Measurements from ENCODE around the gene GRIN2A.

GRIN2A gene

DNA sequence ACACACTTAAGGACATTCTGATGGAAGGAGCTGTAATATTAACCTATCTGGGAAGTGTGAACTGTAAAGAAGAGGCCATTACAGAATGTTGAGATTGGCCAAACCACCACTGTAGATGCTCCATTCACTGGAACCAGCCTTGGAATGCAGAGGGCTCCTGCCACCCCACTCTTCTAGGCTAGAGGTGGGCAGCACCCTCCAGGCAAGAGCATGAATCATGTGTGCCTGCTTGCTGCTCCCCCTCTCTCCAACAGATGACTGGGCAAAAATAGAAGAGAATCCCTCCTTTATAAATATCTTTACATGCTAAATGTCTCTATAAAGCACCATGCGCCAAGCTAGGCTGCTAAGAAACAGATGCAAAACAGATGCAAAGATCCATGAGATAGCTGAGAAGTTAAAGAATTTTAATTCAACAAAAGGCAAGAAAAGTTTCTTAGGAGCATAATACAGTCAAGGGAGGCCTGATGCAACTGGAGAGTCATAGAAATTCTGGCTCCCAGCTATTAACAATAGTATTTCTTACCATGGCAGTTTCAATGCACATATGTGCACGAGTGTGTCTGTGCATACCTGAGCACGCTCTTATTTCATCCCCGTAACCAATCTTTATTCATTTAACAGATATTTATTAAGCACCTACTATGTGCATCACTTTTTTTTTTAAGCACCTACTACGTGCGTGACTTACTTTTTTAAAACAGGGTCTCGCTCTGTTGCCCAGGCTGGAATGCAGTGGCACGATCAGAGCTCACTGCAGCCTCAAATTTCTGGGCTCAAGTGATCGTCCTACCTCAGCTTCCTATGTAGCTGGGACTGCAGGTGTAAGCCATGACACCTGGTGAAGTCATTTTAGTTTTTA lies 53.6 kb downstream of the GRIN2A start:
- no peak for FAIRE-seq

DNA sequence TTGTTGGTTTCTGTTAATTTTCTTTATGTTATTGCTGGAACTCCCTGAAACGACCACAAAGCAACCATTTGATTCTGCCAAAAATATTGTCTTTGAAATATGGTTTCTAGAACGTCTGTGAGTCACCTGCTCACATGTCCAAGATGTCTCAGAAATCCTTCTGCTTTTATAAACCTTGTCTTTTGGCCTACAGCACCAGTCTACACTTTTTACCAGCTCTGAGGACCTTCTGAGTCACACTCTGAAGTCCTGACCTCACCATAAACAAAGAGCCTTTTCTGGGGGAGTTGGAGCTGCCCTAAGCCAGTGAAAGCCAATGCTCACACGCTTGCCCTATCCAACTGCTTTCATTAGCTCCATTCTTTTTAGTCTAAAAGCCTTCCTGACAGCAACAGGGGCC lies 55.5 kb downstream of the GRIN2A start:
- no peak for FAIRE-seq

DNA sequence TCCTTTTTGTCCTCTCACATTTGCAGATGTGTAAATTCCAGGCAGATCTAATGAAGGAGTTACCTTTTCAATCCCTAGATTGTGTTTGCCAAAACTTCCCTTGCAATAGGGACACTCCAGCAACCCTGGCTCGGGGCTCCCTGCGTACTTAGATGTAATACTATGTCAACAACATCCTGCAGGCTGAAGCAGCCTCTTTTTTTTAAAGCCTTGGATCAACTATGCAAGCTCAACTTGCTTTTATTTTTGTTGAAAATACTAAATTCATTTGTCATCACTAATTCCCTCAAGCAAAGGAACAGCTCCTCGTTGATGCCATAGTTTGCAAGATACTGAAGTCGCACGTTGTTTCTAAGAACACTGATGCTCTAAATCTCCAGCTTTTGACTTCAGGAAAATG lies 59.1 kb downstream of the GRIN2A start:
- FAIRE-seq, result no peak

DNA sequence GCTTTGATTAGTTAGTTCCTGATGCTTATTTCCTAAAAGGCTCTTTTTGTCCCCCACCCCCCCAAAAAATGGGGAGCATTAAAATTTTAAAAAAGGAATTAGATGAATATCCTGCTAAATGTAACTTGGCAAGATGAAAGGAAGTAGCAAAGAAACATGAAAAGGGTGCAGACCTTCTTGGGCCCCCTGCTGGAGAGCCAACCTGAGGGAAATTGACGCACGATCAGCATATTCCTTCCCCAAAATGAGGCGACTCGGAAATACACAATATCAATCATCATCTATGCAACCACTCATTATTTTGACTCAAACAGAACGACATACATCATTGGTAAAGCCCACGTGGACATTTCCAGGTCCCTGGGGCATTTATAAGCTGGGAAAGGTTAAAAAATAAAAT lies 59.7 kb downstream of the GRIN2A start:
- FAIRE-seq, result no peak

DNA sequence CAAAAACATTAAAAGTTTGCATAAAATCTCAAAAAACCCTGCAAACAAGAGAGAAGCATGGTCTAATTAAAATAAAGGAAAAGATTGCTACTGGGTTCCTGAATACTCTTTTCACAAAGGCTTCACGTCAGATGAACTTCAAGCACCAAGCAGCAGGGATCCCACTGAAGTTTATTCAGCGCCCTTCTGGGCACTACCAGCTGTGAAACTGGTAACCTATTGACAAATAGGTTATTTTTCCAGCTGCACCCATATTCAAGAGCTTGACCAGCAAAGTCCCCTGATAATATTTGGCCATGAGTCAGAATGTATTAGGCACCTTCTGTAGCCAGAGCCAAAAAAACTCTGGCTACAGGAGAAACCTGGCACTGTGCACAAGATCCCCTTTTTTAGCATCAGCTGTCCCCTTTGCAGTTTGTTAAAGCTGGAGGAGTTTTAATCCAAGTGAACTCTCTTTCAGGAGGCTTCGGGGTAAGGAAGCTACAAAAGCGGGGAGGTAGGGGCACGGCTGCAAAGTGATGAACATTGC lies 60.3 kb downstream of the GRIN2A start:
- no peak for FAIRE-seq

DNA sequence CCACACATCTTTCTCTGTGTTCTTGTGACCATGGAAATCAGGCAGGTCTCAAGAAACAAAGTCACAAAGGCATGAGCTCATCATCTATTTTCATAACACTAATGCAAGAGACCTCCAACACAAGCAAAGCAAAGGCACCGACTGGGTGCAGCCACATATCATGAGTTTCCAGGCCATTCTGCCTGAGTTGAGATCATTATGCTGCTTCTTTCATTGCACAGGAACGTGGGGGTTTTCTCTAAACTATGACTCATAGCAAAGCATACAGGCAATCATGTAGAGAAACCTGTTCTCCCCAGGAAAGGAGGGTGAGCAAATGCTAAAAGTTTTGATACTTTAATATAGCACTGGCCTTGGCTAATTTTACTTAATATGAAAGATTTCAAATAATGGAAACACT lies 60.7 kb downstream of the GRIN2A start:
- no peak for FAIRE-seq

DNA sequence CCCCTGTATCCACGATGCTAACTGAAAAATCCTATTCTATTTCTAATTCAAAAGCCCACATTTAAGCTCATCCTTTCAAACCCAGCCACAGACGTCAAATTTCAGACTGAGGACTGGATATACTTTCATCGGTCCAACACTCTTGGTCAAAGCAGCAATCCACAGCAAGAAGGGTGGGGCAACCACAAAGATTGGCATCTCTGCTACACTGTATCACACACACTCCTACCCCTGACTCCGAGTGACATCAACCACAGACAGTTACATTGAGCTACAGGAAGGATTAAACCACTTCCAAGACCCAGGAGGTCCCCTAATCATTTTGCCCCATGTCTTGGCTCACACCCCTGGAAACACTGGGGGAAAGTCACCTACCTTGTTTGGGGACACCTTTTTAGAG lies 61.3 kb downstream of the GRIN2A start:
- FAIRE-seq, result no peak

DNA sequence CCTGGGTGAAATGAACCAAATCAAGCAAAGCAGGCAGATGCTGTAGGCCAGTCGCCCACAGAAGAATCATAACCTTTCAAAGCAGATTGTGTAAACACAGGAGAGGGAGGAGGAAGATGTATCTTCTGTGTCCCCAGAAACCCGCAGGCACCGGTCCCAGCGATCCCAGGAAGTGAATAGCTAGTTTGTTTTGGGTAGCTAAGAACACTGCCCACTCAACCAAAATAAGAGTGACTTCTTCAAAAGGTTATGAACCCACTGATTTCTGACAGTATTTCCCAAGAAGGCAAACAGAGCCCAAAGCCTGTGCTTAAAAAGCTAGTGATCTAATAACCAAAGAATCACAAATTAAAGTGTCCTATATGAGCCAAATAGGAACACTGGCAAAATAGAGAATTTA lies 67.8 kb downstream of the GRIN2A start:
- FAIRE-seq, result no peak

DNA sequence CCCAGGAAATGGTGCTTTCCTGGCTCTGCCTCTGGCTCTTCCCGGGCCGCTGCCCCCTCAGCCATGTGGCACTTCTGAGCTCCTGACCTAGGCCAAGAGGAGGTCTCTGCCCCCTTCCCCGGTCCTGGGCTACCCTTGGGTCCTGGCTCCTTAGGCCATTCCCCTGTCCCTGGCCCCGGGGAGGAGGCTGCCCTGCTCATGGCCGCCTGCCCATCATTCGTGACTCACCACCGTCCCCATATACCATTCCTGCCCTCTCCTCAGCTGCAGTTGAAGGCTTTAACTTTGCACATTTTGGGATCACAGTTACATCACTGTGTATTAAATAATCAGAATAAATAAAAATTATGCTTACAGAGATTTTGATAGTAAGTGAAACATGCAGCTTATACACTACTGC lies 69.0 kb downstream of the GRIN2A start:
- FAIRE-seq, result no peak

DNA sequence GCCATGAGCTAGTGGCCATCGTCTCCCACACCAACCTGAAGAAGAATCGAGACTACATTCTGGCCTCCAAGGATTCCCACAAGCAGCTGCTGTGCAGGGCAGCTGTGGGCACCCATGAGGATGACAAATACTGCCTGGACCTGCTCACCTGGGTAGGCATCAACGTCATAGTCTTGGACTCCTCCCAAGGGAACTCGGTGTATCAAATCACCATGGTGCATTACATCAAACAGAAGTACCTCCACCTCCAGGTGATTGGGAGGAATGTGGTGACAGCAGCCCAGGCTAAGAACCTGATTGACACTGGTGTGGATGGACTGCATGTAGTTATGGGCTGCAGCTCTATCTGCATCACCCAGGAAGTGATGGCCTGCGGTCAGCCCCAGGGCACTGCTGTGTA lies 70.2 kb downstream of the GRIN2A start:
- FAIRE-seq, result no peak

DNA sequence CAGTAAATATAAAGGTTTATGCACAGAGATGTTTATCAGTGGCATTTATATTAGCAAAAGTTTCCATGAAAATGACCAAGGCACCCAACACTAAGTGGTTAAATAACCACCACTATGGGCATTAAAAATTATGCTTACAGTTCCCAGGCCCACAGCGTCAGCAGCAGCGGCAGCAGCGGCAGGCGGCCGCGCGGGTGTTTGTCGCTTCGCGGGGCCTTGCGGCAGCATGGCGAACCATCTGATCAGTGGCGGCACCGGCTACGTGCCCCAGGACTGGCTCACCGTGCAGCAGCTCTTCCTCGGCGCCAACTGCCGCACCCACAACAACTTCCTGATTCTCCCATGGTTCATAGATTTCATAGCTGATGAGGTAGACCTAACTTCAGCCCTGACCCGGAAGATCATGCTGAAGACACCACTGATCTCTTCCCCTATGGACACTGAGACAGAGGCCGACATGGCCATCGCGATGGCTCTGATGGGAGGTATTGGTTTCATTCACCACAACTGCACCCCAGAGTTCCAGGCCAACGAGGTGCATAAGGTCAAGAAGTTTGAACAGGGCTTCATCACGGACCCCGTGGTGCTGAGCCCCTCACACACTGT lies 71.0 kb downstream of the GRIN2A start:
- FAIRE-seq, result no peak

DNA sequence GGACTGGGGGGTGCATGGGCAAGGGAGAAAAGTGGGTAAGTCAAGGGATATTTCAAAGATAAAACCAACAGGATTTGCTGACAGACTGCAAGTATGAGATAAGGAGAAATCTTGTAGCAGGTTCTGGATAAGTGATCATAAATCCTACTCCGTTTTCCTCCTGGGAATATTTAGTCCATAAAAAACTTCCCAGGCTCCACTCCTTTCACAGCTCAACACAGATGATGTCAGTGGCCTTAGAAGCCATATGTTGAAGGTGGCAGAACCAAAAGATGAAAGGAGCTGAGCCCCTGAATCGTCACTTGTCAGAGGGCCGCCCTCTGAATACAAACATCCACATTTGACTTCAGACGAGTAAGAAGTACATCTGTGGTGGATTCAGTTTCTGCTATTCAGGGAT lies 71.7 kb downstream of the GRIN2A start:
- no peak for FAIRE-seq

DNA sequence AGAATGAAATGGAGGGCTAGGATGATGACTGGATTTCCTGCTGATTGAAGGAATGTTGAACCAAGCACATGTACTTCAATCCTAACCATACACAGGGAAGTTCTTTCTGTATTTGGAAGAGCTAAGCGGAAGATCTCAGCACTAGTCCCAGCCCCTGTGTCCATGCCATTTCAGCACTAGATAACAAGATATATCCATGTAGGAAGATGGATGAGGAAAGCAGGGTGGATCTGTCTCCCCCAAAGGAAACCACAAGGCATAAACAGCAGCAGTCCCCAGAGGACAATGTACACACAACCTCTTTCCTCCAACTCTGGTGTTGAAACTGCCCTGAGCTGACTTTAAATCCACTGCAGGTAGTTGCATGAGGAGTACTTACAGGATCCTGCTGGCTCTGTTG lies 75.1 kb downstream of the GRIN2A start:
- FAIRE-seq, result no peak

DNA sequence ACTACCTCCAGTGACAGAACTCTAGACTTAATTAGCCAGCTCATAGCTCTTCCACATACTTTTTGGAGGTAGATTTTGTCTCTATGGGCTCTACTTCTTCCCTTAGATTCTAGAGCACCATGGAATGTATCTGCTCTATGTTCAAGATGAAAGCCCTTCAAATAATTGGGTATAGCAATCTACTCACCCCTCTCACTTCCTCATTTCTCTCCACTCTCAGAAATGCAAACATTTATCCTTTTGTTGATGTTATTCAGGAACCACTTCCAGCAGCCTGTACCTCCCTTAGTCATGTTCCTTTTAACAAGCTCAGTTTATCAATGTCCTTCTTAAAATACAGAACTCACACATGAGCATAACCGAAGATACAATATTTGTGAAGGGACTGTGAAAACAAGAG lies 78.5 kb downstream of the GRIN2A start:
- no peak for FAIRE-seq

DNA sequence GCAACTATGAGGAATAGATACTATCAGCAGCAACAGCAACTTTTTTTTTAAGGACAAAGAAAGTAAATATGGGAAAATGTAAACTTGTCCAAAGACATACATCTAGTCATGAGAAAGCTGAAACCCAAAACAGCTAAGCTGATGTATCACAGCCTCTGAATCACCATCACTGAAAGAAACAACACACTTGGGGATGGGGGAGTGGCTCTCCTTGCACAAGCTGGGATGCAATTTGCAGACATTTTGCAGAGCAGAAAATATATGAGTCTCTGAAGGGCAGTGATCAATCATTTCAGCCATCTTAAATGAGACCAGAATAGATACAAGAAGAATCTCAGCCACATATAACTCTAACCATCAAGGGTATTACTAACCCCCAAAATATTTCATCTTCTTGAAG lies 79.1 kb downstream of the GRIN2A start:
- no peak for FAIRE-seq

DNA sequence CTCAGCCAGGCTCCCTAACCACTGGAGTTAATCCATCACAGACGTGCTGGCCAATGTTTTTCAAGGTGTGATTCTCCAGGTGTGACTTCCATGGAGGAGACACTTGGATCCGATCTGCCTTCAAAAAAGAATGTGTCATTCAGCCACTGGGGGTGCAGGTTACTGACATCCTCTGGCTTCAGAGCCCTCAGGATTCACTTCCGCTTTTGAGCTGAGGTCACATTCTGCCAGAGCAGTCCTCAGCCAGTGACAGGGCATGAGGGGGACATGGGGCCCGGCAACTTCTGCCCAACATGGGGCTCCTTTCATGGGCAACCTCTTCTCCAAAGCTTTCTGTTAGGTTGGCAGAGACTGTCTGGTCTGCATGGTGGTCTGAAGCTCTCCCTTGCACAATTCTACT lies 81.4 kb downstream of the GRIN2A start:
- no peak for FAIRE-seq

DNA sequence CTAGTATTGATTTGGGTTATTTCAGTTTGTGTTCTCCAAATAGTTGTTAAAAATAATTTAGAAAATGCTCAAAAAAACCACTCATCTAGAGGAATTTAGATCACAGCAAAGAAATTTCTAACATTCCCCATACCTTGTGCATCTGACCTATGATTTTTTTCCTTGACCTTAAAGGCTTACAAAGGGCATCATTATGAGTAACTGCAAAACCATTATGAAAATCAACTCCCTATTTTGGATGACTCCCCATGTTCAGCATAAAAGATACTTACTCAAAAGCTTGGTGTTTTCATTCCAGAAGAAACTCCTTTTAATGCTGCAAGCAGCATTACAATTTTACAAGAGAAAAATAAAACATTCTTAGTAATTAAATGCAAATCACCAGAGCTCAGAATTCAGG lies 83.2 kb downstream of the GRIN2A start:
- no peak for FAIRE-seq

DNA sequence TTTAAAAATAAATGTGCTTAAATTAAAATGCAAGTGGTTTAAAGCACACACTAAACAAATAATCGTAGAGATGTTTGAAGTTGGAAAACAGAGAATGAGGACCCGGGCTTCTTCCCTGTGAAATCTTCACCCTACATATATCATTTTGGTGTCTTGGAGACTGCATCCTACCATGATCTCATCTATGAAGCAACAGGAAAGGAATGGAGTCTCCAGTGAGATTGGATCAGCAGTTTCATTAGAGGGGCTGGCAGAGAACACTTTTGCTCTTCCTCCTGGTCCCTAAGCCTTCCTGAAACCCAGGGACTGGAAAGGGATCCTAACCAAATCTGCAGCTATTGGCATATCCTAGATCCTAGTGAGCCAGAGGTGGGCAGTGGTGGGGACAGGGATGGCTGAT lies 85.0 kb downstream of the GRIN2A start:
- no peak for FAIRE-seq

DNA sequence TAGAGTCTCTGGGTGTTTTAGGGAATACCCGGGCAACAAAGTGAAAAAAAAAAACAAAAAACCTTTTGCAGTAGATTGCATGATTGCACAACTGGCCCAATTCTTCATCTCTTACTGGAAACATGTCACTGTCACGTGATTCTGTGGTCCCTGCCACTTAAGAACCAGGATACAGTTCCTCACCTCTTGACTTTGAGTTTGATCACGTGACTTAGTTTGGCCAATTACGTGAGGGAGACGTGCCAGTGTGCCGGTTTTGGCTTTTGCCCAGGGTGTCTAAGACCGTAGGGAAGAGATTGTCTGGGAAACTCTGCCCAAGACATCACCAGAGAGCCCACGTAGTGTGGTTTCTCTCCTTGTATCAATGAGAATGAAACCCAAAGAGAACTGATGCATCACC lies 88.7 kb downstream of the GRIN2A start:
- no peak for FAIRE-seq

DNA sequence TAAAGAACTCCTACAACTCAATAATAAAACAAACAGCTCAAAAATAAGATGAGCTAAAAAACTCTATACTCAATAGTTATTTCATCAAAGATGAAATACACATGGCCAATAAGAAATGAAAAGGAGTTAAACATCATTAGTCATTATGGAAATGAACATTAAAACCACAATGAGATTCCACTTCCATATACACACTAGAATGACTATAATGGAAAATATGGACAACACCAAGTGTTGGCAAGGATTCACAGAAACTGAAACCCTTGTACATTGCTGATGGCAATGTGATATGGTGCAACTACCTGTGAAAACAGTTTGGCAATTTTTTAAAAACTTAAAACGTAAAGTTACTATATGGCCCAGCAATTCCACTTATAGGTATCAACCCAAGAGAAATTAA lies 91.4 kb downstream of the GRIN2A start:
- no peak for FAIRE-seq

DNA sequence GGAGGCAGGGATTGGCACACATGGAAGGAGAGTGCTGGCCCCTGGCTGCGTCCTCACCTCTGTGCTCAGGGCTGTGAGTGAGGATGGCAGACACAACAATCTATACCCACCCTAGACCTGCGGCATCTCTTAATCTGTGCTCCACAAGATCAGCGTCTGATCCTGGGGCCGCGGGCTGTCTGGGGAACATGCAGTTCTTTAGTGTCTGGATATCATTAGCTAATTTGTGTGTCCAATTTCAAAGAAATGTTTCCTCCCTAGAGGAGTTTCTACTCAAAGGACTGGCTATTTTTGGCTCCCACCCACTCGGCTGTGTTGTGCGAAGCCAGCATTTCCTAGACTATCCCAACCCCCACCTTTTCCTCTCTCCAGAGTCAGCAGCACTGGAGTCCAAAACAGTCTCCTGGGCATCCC lies 93.8 kb downstream of the GRIN2A start:
- no peak for FAIRE-seq

DNA sequence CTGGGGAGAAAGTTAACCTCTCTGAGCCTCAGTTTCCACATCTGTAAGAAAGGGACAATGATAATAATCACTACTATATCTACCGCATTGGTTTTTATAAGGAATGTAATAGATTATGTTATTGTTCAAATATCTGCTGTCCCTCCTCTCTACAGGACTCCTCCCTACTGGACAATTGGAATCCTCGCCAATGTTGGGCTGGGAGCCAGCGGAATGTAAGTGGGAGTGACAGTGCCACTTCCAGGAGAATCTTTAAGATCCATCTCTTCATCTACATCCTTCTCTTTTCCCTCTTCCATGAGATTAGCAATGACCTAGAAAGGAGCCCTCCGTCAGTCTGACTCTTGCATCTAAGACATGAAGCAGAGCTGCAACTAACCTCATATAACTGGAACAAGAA lies 95.1 kb downstream of the GRIN2A start:
- no peak for FAIRE-seq

DNA sequence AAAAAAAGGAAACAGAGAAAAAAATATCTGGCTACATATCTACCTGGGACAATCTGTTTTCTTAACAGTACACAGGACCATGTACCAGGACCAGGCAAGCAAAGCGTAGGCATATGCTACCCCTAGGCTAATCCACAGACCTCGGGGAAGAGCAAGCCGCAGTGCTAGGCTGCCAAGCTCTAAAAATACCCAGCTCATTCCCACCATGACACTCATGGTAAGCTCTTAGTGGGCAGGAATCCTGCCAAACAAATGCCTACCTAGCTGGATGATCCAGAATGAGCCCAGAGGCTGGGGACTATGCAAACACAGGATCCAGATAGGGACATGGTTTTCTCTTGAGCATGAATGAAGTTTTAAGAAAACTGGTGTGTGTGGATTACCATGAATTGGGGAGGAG lies 95.6 kb downstream of the GRIN2A start:
- no peak for FAIRE-seq

DNA sequence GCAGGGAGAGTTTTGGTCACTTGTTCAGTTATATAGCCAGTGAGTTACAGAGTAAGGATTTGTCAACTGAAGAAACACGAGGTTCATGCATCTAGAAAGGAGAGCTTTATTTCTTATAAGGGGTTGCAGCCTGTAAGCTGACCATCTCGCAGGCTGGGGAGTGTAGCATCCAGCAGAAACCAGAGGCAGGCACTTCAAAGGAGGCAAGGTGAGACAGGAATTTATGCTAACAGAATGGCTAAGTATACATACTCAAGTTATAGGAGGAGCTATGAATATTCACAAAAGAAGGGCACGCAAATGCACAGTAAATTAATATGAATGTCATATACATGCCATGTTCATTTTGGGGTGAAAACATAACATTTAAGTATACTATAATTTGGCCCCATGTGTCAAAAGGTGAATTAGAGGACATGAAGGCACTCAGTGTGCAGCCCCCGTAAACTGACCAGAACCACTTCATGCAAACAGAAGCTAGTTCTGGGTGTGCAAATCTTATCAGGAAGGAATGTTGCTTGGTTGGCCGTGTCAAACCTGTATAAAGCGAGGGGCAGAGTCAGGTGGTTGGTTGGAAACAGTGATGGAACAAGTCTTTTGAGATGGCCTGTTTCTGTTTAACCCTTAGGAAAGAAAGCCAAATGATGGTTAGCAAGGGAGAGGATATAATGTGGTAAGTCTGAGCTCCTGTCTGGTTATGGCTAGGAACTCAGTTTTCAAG lies 97.0 kb downstream of the GRIN2A start:
- no peak for FAIRE-seq

Measured in A204.1 (cell line).